Right renal cortex interstitium (tissue), 3 donors: ENCODE measurements around the gene UNC50. TPM values are rescaled to one million over a fixed set of nuclear protein-coding genes. Genes with fewer than 3 reads are reported as not detected.
"Not testable (repeated sequence)": the region's sequence is repeated elsewhere in the genome, so short reads cannot be mapped to it uniquely, and the experiment has no call there.

Experiments used
- DNase-seq, 3 donors: peaks; one replicate each; pipeline ENCODE4 v3.0.0-alpha.2; 2013; ENCODE audit warnings: low read depth in 3 of 3, low spot score in 2 of 3
- polyA plus RNA-seq, 3 donors: library from polyadenylated mRNA; unstranded; fragments of 120-200 nt; gene quantifications; one replicate each; pipeline ENCODE4 v1.2.1, GENCODE V29; 2013; ENCODE audit not compliant: insufficient read length in 3 of 3

UNC50 gene
- polyA plus RNA-seq, 3 donors = 71.6 to 79.1 (median 74.4) TPM

GRCh38 chr2:98573426-98573825, 35.0 kb upstream of the UNC50 start:
- no peak for DNase-seq

GRCh38 chr2:98576666-98577312, 31.6 kb upstream of the UNC50 start:
- no peak for DNase-seq

GRCh38 chr2:98577313-98577712, 31.1 kb upstream of the UNC50 start:
- no peak for DNase-seq

DNA sequence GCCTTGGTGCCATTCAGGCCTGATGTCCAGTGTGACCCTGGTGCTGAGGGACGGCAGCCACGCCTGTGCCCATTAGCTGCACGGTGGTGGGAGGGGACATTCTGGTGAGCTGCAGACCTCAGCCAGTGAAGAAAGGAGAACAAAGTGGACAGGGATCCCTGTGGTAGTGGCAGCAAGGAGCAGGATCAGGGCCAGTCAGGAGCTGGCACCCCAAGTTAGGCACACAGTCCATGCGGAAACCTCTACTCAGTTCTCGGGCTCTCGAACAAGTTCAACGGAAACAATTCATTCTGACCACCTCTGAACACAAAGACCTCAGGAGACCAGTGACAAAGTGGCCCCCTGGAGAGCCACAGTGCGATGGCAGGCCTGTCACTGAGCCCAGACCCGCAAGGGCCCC, 30.2 kb upstream of the UNC50 start:
- no peak for DNase-seq

DNA sequence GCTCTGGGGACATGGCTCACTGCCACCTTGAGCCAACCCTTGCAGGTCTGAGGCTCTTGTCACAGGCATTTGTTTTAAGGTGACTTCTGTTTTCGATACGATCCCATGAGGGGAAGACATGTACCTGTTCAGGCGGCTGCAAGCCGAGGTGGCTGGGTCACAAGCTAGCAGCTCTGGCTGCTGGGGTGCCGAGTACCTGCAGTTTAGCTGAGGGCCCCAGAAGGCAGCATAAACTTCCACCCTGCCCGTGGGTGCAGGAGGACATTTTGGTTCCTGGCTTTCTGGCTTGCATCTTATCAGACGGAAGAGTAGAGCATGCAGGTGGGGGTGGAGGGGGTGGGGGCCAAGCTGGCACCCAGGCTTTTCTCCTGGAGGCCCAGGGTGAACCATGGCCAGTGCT, 28.5 kb upstream of the UNC50 start:
- no peak for DNase-seq

DNA sequence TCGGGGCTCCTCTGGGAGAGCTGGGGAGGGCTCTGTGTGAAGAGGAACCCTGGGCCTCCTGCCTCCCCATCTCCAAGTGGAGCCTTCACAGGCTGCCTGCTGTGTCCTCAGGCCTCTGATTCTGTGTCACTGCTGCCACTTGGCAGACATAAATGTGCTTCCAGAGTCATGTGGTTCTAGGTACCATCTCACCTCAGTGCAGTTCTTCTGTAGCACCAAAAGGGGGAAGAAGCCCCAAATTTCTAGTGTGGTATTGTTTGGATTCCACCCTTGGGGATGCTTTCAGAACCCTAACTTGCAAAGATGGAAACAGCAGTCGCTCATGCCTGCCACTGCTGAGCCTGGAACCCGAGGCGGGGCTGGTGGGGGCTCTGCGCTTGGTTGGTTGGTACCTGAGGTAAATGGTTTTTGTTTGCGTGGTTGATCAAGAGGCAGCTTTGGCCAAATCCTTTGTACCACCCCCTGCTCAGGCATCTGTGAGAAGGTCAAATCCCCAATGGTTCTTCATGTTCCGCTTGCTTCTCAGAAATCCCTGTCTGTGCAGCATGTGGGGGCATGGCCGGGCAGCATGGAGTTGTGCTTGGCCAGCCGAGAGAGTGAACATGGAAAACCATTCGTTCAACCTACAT, 27.6 kb upstream of the UNC50 start:
- DNase-seq = no peak

DNA sequence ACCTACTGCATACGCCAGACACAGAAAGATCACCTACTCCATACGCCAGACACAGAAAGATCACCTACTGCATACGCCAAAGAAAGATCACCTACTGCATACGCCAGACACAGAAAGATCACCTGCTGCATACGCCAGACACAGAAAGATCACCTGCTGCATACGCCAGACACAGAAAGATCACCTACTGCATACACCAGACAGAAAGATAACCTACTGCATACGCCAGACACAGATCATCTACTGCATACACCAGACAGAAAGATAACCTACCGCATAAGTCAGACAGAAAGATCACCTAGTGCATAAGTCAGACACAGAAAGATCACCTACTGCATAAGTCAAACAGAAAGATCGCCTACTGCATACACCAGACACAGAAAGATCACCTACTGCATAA, 25.9 kb upstream of the UNC50 start:
- DNase-seq = no peak

GRCh38 chr2:98583276-98583675, 25.1 kb upstream of the UNC50 start:
- no peak for DNase-seq

DNA sequence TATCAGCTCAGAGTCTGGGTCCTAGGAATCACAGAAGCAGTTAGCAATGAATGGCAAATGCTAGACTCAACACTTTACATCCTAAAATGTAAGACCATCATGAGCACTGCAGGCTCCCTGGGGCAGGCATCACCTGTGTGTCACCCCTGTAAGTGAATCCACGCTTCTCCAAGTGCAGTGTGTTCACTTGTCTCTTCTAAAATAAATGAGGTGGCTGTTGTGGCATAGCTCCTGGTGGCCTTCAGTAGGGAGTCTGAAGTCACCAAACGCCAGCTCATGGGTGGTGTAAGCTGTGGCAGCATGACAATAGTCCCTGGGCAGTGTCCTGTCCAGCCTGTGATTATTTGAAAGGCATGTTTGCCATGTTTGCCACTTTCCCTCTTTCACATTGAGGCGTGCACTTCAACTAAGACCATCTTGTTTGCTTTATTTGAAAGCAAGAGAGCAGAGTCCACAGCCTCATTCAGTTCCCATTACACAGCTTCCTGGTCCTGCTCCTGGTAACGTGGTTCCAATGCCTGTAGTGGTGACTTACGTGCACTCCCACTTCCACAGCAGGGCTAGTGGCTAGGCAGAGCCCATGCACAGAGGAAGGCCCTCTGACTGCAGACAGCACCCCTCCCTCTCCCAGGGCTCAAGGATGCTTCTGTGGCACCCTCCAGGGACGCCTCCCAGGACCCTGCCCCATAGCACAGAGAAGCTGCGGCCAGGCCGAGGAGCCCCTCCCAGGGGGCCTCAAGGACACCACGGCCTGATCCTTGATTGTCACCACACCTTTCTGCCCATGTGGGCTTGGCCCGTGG, 24.4 kb upstream of the UNC50 start:
- no peak for DNase-seq

DNA sequence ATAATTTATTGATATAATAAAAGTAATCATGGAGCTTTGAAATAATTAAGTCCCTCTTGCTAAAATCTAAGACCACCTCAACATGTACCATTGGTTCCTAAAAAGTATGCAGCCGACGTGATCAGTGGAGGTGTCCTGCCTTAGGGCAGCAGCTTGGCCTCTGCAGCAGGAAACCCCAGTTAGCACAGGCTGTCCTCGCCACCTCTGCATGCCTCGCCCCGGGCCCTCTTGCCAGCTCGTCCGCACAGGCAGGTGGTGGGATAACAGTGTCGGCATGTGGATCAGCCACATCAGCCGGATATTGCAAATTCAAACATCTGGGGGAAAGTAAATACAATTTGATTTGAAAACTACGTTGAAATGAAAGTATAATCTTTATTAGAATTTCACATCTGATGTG, 23.0 kb upstream of the UNC50 start:
- DNase-seq = no peak

DNA sequence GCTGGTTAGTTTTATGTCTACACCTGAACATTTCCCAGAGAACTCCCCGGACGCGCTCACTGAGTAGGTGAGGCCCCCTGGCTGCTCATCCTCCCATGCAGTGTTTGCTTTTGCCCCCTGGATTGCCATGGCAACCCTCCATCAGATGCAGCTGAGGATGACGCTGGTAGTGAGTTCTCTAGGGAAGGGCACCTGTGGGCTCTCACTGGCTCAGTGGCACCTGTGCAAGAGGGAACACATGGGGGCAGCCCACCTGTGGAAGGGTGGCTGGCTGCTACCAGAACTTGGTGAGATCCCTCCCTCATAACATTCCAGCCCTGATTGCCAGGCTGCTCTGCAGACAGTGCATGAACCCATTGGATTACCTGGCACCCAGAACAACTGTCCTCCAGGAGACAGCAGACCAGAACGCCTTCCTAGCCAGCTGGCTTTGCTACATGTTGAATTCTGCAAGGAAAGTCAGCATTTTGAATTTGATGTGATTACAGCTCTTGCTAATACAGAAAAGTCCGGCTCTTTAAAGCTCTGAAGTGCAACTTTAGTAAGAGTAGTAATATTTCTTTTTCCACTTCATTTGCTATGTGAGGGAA, 21.7 kb upstream of the UNC50 start:
- DNase-seq = no peak

DNA sequence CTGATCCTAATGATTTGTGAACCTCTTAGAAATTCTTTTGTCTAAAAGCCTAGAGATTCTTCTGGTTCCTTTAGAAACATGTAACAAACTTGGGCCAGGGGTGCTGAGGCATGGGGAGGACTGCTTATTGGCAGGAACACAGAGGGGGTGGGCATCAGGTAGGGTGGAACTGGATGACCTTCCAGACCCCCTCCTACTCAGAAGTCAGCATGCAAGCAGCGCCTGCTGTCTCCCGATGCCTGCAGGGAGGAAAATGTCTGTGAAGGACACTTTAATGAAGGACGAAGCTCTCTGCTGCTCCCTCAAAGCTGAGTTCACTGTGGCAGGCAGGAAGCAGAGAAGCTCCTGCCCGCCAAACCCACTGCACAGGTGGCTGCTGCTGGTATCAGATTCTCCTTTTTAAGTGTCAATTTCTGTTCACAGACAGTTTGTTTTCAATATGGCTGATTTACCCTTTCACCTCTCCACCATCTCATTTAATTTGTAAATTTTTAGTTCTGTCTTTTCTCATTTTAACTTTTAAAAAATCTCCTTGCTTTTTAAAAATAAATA, 19.4 kb upstream of the UNC50 start:
- DNase-seq = no peak

DNA sequence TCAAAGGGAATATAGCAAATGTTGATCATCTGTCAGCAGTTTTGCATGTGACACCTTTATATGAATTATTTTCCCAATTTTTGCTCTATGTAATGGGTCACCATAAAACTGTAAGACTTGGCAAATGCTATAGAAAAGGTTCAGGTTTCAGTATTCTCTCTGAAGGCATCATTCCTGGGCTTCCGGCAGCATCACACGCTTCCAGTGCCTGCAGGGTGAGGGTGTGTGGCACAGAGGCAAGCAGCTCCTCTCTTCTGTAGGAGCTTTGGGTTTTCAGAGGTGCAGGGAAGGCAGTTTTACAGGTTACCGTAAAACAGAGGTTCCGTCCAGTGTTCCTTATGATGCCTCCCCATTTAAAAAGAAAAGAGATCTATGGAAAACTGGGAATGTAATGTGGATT, 18.9 kb upstream of the UNC50 start:
- DNase-seq = no peak

DNA sequence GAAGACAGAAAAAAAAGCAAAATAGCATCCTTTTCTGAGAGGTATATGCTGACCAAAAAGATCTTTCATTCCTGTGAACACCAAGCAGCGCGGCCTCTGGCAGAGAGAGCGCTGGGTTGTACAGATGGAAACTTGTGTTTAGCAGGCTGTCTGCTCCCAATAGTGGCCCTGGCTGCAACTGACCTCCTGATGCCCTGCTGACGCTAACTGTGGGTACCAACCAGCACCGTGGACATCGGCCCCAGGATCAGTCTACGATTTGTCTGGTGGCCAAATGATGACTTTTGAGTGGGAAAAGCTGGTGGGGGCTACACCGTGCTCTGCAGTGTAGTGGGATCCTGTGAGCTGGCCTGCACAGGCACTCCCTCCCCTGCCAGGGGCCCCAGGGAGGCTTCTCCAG, 15.8 kb upstream of the UNC50 start:
- no peak for DNase-seq

DNA sequence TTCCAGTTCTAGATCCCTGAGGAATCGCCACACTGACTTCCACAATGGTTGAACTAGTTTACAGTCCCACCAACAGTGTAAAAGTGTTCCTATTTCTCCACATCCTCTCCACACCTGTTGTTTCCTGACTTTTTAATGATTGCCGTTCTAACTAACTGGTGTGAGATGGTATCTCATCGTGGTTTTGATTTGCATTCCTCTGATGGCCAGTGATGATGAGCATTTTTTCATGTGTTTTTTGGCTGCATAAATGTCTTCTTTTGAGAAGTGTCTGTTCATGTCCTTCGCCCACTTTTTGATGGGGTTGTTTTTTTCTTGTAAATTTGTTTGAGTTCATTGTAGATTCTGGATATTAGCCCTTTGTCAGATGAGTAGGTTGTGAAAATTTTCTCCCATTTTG, 13.7 kb upstream of the UNC50 start:
- not testable (repeated sequence) for DNase-seq

GRCh38 chr2:98598781-98599428, 9.5 kb upstream of the UNC50 start:
- no peak for DNase-seq

DNA sequence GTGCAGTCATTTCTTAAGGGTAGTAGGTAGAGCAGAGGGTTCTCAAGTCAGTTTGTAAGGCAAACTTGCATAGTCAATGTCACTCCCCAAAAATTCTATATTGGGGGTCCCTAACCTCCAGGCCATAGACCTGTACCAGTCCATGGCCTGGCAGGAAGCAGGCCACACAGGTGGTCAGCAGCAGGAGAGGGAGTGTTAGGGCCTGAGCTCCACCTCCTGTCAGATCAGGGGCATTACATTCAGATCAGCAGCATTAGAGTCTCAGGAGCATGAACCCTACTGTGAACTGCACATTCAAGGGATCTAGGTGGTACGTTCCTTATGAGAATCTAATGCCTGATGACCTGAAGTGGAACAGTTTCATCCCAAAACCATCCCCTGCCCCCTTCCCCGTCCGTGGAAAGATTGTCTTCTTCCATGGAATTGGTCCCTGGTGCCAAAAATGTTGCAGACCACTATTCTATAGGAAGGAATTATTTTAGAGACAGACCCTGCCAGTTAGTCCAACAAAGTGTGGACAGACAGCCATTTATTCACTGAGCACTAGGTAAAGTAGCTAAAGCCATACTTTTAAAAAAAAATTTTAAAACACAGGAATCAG, 6.8 kb upstream of the UNC50 start:
- no peak for DNase-seq

DNA sequence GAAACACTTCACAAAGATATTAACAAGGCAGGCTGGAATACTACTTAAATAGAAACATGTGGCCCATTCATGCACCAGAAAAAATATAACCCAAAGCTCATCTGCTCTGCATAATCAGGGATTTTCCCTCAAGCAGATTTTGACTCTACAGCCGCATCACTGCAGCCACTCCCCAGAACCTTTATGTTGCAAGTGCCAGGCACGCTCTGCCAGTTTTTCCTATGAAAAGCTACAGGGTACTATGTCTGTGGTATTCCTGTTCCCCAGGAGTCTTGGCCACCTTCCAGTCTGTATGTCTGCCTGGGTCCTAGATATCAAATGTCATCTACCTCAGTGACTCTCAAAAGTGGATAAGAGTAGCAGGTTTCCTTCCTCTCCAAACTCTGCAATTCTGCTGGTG, 3.8 kb upstream of the UNC50 start:
- DNase-seq = no peak

- DNase-seq = no peak
These were observed 3.3 kb upstream of the UNC50 start for GRCh38 chr2:98605076-98605475.

DNA sequence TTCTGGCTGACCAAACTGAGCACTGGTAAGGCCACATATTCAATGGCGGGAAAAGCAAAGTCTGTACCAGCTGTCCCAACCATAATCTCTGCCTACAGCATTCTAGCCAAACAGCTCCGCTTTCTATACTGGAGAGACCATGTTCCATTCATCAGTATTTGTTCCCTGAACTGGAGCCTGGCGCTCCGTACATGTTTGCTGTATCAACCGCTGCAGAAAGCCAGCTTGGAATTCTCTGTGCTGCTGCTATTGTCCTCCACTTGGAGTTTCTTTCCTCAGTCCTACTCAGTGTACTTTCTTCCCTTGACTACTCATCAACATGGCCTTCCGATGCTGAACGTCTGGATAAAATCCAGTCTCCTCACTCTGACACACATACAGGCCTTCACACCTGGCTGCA, 2.0 kb upstream of the UNC50 start:
- no peak for DNase-seq
